Epidermal melanocyte (primary cell): ENCODE measurements around the gene FOSL1.

ENCODE experiments used
- DNase-seq: peaks from one replicate; pipeline ENCODE4 v3.0.0; 2011; ENCODE audit warnings: low spot score; ENCODE audit not compliant: insufficient read length

Gene FOSL1

GRCh38 chr11:65919573-65920371, 19.6 kb upstream of the FOSL1 start:
- DNase-seq: no peak

- DNase-seq: peak; percentile 86
These were observed 19.0 kb upstream of the FOSL1 start, which contains the start of gene DRAP1 for GRCh38 chr11:65919141-65919572. Gene DRAP1 (plus strand): TSS chr11:65919426. CDS start chr11:65919502, 76 bp downstream.

GRCh38 chr11:65918211-65919140, 18.3 kb upstream of the FOSL1 start, which contains the start of gene C11orf68:
Gene C11orf68 (minus strand): TSS chr11:65919062. CDS start chr11:65919031, 31 bp downstream.
- DNase-seq: no peak

- DNase-seq: no peak
These were observed 17.4 kb upstream of the FOSL1 start for GRCh38 chr11:65917434-65918210.

- no peak for DNase-seq
These were observed 16.9 kb upstream of the FOSL1 start for GRCh38 chr11:65917077-65917433.

GRCh38 chr11:65916391-65916790, 16.2 kb upstream of the FOSL1 start:
- no peak for DNase-seq

GRCh38 chr11:65915821-65916251, 15.6 kb upstream of the FOSL1 start:
- DNase-seq: peak; percentile 85

GRCh38 chr11:65915101-65915820, 15.1 kb upstream of the FOSL1 start:
- no peak for DNase-seq

- no peak for DNase-seq
These were observed 12.7 kb upstream of the FOSL1 start for GRCh38 chr11:65912845-65913244.

- peak; percentile 89 for DNase-seq
These were observed 11.7 kb upstream of the FOSL1 start for GRCh38 chr11:65911682-65912568.

- no peak for DNase-seq
These were observed 7.7 kb upstream of the FOSL1 start for GRCh38 chr11:65907878-65908277.

GRCh38 chr11:65906602-65907001, 6.4 kb upstream of the FOSL1 start:
- DNase-seq: no peak

GRCh38 chr11:65903715-65904114, 3.5 kb upstream of the FOSL1 start:
- no peak for DNase-seq

- DNase-seq: peak; percentile 37
These were observed 2.9 kb upstream of the FOSL1 start for GRCh38 chr11:65903068-65903481.

GRCh38 chr11:65900899-65901180, 652 bp upstream of the FOSL1 start:
- DNase-seq: no peak

- DNase-seq: no peak
These were observed 648 bp downstream of the FOSL1 start for GRCh38 chr11:65899356-65900124.

GRCh38 chr11:65898656-65899355, 1.4 kb downstream of the FOSL1 start:
- DNase-seq: no peak

- DNase-seq: no peak
These were observed 3.1 kb downstream of the FOSL1 start for GRCh38 chr11:65897020-65897471.
